Cardiac fibroblast (primary cell): ENCODE measurements around the gene INTS11.
A peak's percentile ranks its signal among the peaks of the same experiment; 100 is the strongest.

ENCODE experiments used
- DNase-seq, 2 donors: peaks; one replicate each; pipeline versions ENCODE4 v3.0.0 to v3.0.0-alpha.2; 2010; ENCODE audit warnings: low read depth in 2 of 2
- H3K4me3 ChIP-seq, 2 donors: replicated peaks in 1 of 2; 1 replicate in 1 of 2; 2 replicates in 1 of 2; pipeline ENCODE4 v1.5.1; 2011; ENCODE audit warnings: low read depth in 2 of 2, low read length in 2 of 2, mild to moderate bottlenecking in 2 of 2, moderate library complexity in 1 of 2
- TF ChIP-seq, protein P1 (sequence below): IDR thresholded peaks from one replicate; pipeline ENCODE4 v1.5.1; 2011; ENCODE audit warnings: low read depth, mild to moderate bottlenecking, low read length, inconsistent platforms

INTS11 gene

DNA sequence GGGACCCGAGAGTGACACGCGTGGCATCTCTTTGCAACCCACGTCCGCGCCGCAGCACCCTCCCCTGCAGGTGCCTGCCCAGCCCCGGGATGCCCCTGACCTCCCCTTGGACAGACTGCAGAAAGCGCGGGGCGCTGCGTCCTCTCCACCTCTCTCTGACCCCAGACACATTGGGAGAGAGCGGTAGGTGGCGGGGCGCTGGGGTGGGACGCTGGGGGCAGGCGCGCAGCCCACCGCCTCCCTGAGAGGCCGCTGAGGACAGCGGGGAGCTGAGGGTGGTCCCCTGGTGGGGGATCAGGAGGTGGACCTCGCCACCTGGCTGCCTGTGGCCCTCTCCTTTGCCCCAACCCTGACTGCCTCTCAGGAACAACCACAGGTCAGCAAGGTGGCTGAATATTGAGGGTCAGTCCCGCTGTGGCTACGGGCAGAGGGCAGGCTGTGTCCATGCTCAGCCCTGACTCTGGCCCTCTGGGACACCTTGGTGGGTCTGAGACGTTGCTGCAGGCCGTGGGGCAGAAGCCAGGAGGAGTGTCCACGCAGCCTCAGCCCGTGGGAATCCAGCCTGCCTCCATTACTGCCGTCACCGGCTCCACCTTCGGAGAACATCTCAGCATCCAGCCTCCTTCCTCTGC, 50.0 kb downstream of the INTS11 start:
- H3K4me3 ChIP-seq = peak overlapping the region; percentile 66 to 74
- no peak for DNase-seq
- TF ChIP-seq, protein P1, sequence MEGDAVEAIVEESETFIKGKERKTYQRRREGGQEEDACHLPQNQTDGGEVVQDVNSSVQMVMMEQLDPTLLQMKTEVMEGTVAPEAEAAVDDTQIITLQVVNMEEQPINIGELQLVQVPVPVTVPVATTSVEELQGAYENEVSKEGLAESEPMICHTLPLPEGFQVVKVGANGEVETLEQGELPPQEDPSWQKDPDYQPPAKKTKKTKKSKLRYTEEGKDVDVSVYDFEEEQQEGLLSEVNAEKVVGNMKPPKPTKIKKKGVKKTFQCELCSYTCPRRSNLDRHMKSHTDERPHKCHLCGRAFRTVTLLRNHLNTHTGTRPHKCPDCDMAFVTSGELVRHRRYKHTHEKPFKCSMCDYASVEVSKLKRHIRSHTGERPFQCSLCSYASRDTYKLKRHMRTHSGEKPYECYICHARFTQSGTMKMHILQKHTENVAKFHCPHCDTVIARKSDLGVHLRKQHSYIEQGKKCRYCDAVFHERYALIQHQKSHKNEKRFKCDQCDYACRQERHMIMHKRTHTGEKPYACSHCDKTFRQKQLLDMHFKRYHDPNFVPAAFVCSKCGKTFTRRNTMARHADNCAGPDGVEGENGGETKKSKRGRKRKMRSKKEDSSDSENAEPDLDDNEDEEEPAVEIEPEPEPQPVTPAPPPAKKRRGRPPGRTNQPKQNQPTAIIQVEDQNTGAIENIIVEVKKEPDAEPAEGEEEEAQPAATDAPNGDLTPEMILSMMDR = no peak

DNA sequence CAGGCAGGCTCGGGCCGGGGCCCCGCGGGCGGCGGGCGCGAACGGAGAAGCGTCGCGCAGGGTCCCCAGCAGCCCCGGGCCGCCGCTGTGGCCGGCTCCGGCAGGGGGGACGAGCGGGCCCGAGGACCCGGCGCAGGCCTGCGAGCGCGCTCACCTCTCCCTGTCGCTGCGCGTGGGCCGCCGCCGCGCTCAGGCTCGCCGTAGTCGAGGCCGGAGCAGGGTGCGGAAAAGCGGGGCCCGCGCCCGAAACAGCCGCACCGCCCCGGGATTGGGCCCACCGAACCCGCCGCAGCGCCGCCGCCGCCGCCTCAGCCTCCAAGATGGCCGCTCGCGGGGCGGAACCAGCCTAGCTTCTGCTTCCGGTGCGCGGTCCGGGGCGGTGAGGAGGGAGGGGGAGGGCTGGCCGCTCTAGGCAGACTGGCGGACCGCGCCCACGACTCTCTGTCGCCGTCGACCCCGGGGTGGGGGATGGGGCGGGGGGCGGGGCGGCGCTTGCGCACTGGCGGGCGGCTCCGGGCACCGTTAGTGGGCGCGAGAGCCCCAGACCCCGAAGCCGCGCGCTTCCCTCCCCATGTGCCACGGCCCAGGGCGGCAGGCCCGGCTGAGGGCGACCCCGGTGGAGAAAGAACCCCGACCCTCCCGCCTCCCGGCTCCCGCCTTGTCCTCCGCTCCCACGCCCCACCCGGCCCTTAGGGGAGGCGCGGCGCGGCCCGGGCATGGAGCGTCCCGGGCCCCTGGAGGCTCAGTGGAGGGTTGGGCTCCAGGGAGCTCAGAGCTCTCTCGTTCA, 50.8 kb downstream of the INTS11 start, which contains the start of gene UBE2J2:
TSS of gene UBE2J2 (minus strand) at position 343 of the 787 bp plus-strand sequence. CDS start 5,862 bp downstream, outside the sequence.
- DNase-seq = peak; percentile 91 to 96
- TF ChIP-seq, protein P1 = no peak
- peak within 1 kb of the TSS; percentile 78 to 83 for H3K4me3 ChIP-seq

DNA sequence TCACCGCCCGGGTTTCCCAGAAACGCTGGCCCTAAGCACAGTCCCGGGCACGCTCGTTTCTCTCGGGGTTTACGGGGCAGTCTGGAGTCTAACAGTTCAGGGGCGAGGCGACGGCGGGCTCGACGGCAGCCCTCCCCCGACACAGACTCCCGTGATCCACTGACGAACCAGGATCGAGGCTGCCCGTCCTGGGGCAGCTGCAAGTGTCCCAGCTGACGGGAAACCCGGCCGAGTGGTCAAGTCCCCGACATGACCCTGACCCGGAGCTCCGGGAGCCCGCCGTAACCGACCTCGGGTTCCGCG, 51.3 kb downstream of the INTS11 start:
- peak overlapping the region; percentile 78 to 83 for H3K4me3 ChIP-seq
- TF ChIP-seq, protein P1 = no peak
- DNase-seq = no peak

DNA sequence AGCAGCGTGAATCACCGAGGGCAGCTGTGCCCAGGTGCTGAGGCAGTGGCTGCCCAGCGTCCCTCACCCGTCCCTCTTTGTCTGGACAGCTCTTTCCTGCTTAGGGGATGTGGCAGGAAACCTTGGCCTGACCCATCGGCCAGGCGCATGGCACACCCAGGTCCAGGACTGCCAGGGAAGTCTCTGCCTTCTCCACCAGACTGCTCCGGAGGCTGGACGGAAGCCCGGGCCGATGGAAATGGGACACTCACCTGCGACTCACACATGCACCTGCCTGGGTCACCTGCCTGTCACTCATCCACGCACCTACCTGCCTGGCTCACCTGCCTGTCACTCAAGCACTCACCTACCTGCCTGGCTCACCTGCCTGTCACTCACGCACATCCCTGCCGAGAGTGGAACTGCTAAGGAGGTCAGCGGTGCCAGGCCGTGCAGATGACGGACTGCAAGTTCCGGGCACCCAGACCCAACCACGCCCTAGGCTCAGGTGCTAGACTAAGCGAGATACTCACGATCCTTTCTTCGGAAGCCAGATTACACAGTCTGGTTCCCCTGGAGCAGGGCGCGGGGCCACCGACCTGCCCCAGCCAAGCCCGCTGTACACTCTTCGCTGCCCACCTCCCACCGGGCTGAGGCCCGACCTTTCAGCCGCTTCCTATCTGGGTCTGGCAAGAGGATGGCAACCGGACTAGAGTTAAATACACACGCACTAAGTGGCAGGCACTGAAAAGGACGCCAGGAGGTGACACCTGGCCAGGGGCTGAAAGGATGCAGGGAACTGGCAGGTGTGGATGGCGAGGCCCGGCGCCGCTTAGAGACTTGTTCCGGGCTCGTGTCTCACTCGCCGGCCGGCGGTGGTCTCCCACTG, 51.9 kb downstream of the INTS11 start:
- TF ChIP-seq, protein P1 = no peak
- peak in 1 of 2 donors; percentile 39 for DNase-seq
- H3K4me3 ChIP-seq = peak overlapping the region; percentile 78 to 83

DNA sequence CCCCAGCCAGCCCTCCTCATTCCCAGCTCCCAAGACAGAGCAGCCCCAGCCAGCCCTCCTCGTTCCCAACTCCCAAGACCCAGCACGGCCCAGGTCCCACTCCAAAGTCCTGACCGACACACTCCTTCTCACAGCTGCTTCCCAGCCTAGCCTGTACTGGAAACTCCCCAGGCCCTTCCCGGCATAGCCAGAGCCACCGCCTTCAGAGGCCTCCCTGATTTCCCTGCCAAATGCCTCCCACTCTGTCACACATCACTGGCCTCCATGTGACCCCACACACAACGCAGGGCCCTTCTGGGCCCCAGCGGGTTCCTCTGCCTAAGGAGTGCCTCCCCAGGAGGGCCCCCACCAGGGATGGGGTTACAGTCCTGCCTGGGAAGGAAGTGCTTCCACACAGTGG, 53.6 kb downstream of the INTS11 start:
- peak overlapping the region in 1 of 2 donors; percentile 22 for H3K4me3 ChIP-seq
- DNase-seq = peak; percentile 50 to 70
- TF ChIP-seq, protein P1 = no peak

DNA sequence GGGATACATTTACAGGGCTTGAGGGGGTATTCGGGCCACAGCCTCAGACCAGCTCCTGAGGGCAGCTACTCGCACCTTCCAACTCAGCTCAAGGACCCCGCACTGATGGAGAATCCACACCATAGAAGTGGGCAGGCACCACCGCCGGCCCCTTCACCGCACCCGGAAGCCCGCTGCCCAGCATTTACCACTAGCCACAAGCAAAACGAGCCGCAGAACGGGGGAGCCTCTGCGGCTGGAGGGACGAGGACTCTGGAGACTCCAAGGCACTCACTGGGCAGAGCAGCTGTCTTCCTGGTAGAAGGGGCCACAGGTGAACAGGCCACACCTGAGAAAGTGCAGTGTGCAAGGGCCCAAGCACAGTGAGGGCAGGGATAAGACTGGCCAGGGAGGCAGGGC, 56.2 kb downstream of the INTS11 start:
- DNase-seq = no peak
- TF ChIP-seq, protein P1 = no peak
- no peak overlapping the region for H3K4me3 ChIP-seq
